ENCODE data around the gene DIPK1B. TPM values are rescaled to one million over a fixed set of nuclear protein-coding genes. Genes with fewer than 3 reads are reported as not detected.
"Not testable (repeated sequence)": the region's sequence is repeated elsewhere in the genome, so short reads cannot be mapped to it uniquely, and the experiment has no call there.

Gene DIPK1B
- total and polyA plus RNA-seq, 2 donors: 10.8 to 18.9 TPM

DNA sequence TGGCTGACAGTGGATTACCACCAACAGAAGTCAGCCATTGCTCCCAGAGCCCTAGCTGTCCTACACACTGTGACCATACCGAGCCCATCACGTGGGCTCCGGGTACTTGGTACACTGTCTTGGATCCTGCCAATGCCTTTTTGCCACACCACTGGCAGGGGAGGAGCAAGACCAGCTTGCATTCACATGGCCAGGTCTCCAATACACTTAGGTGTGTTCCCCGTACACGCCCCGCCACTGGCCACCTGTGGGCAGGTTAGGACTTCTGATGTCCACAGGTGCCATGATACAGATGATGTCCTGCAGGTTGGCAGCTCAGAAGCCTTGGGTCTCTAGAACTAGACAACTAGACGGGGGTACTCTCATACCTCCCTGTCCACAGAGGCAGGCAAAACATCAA is 5.4 kb upstream of the DIPK1B start:
- WGBS: 94% methylated on average over 7 of the region's 7 CpGs
- Histone ChIP-seq H3K36me3 (ENCODE audit: insufficient read depth) (no peaks in the 10 kb centered on the region), H3K4me1 (ENCODE audit: insufficient read depth) (no peaks in the 10 kb centered on the region), H3K27ac (ENCODE audit: low read depth) (no peak overlapping the region), H3K4me3 (ENCODE audit: low read depth, low read length) (no peak overlapping the region)
- DNase-seq (ENCODE audit: extremely low spot score): no peak

DNA sequence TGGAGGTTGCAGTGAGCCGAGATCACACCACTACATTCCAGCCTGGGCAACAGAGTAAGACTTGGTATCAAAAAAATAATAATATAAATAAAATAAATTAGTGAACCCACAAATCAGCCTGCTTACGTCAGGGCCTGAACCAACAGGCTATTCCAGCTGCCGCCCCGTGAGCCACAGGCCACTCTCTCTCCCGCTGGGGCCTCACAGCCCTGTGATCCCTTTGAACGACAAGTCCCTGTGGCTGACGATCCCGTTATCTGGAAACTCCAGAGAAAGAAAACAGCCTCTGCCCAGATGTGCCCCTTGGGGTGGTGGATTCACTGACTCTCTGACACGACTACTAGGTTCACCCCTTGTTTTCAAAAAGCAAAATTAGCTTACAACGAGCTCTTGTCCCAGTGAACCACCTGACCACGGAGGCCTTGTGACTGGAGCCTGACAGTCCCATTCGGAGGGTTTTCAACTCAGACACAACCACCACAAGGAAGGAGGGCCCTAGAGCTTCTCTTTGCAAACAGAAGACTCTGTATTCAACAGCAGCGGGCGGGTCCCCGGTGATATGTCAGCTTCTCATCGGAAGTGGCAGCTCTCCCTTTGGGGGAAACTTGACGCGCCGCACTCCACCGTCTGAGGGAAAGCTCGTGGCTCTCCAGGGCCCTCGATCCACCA is 4.4 kb upstream of the DIPK1B start:
- no peak for DNase-seq (ENCODE audit: extremely low spot score)
- no peaks in the 10 kb centered on the region for H3K4me1 ChIP-seq (ENCODE audit: insufficient read depth)
- no peak overlapping the region for H3K4me3 ChIP-seq (ENCODE audit: low read depth, low read length)
- H3K36me3 ChIP-seq (ENCODE audit: insufficient read depth): no peaks in the 10 kb centered on the region
- H3K27ac ChIP-seq (ENCODE audit: low read depth): no peak overlapping the region
- 79% methylated on average over 22 of the region's 22 CpGs for WGBS

DNA sequence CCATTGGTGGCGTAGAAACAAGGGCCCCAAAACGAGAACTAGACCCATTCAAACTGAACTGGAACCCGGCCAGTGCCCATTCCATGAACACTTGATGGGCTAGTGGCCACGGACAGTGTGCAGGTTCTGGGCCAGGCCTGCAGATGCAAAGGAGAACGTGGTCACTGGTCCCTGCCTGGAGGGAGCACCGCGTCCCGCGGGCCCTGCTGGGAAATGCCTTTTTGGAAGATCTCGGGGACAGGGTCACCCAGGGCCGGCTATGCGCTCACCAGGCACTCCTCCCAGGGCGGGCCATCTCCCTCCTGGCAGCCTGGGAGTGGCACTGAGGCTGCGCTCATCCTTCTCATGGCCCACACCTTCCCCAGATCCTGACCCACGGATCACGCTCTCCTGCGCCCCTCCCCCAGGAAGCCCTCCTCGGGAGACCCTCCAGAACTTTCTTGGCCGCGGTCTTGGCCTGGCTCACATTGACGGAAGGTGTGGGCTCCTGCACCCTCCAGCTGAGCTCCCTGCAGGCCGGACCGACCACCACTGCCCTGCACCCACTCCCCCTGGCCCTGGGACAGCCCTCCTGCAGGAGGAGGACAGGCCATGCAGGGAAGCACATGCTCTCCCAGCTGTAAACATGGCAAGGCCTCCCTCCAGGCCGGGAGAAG is 2.8 kb upstream of the DIPK1B start:
- 90% methylated on average over 24 of the region's 24 CpGs for WGBS
- Histone ChIP-seq H3K27ac (ENCODE audit: low read depth) (no peak overlapping the region), H3K36me3 (ENCODE audit: insufficient read depth) (no peaks in the 10 kb centered on the region), H3K4me1 (ENCODE audit: insufficient read depth) (no peaks in the 10 kb centered on the region), H3K4me3 (ENCODE audit: low read depth, low read length) (no peak overlapping the region)
- no peak for DNase-seq (ENCODE audit: extremely low spot score)

DNA sequence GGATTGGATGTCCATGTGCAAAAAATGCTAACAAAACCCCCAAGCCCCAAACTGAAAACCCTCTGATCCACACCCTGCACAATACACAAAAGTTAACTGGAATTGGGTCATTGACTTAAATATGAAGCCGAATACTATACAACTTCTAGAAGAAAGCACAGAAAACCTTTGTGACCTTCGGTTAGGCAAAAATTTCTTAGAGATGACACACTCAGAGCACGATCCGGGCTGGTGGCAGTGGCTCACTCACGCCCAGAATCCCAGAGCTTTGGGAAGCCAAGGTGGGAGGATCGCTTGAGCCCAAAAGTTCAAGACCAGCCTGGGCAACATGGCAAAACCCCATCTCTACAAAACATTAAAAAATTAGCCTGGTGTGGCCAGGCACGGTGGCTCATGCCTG is 1.8 kb upstream of the DIPK1B start:
- 90% methylated on average over 7 of the region's 7 CpGs for WGBS
- no peak for DNase-seq (ENCODE audit: extremely low spot score)
- Histone ChIP-seq H3K4me1 (ENCODE audit: insufficient read depth) (no peaks in the 10 kb centered on the region), H3K4me3 (ENCODE audit: low read depth, low read length) (no peak overlapping the region), H3K27ac (ENCODE audit: low read depth) (no peak overlapping the region), H3K36me3 (ENCODE audit: insufficient read depth) (no peaks in the 10 kb centered on the region)

DNA sequence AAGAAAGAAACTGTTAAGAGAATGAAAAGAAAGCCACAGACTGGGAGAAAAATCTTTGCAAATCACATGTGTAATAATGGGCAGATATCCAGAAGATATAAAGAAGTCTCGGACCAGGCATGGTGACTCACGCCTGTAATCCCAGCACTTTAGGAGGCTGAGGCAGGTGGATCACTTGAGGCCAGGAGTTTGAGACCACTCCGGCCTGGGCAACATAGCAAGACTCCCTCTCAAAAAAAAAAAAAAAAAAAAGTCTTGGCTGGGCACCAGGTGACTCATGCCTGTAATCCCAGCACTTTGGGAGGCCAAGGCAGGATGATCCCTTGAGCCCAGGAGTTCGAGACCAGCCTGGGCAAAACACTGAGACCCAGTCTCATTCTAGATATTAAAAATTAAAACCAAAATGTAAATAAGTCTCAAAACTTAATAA is 1.1 kb upstream of the DIPK1B start:
- 35% methylated on average over 4 of the region's 4 CpGs for WGBS
- DNase-seq (ENCODE audit: extremely low spot score); H3K36me3 ChIP-seq (ENCODE audit: insufficient read depth); H3K4me1 ChIP-seq (ENCODE audit: insufficient read depth); H3K27ac ChIP-seq (ENCODE audit: low read depth); H3K4me3 ChIP-seq (ENCODE audit: low read depth, low read length): not testable (repeated sequence)

DNA sequence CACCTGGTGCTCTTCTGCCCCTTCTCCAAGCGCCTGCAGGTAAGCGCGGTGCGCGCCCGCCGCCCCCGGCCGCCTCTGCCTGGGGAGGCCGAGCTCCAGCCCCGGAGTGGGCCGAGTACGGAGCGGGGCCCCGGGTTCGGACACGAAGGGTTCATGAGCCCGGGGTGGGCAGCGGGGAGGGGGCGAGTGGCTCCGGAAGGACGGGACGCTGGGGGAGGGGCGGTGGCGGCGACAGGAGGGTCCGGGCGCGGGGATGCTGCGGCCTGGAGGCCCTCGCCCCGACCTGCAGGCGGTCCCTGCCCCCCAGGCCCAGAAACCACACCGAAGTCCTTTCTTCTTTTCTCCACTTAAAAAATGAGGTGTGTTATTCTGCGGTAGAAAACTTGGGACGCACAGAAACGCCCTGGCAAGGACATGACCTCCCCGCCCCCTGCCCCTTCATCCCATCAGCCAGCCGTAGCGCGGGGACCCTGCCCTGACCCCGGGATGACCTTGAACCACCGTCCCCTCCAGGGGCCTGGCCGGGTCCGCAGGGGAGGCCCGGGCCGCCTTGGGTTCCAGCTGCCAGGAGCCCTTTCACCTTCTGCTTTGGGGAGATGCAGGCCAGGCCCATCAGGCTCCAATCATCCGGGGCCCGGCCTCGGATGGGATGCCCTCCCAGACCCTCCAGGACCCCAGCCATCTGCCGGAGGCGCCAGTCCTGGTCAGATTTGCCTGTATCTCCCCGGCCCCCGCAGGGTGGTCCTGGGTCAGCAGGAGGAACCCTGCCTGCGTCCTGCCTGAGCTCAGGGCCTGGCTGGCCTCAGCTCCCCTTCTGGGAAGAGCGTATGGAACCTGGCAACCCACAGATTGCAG is 545 bp downstream of the DIPK1B start:
- WGBS: 11% methylated on average over 56 of the region's 56 CpGs
- Histone ChIP-seq H3K4me3 (ENCODE audit: low read depth, low read length) (peak overlapping the region; percentile 47), H3K4me1 (ENCODE audit: insufficient read depth) (no peaks in the 10 kb centered on the region), H3K27ac (ENCODE audit: low read depth) (no peak overlapping the region), H3K36me3 (ENCODE audit: insufficient read depth) (no peaks in the 10 kb centered on the region)
- no peak for DNase-seq (ENCODE audit: extremely low spot score)

DNA sequence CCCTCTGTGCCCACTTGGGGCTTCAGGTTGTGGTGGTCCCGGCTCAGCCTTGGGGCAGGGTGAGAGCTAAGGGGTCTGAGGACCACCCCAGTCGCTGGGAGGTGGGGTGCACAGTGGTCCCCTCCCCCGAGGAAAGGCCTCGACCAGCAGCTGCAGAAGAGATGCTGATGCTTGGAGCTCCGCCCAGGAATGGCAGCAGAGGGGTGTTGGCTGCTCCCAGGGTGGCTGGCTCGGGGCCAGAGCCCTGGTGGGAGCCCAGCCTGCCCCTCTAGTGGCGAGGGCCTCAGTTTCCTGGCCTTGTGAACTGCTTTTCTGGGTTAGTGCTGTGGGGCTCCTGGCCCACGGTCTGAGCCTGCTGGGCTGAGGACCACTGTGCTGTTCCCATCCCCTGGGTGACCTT is 1.2 kb downstream of the DIPK1B start:
- 57% methylated on average over 8 of the region's 8 CpGs for WGBS
- no peak for DNase-seq (ENCODE audit: extremely low spot score)

DNA sequence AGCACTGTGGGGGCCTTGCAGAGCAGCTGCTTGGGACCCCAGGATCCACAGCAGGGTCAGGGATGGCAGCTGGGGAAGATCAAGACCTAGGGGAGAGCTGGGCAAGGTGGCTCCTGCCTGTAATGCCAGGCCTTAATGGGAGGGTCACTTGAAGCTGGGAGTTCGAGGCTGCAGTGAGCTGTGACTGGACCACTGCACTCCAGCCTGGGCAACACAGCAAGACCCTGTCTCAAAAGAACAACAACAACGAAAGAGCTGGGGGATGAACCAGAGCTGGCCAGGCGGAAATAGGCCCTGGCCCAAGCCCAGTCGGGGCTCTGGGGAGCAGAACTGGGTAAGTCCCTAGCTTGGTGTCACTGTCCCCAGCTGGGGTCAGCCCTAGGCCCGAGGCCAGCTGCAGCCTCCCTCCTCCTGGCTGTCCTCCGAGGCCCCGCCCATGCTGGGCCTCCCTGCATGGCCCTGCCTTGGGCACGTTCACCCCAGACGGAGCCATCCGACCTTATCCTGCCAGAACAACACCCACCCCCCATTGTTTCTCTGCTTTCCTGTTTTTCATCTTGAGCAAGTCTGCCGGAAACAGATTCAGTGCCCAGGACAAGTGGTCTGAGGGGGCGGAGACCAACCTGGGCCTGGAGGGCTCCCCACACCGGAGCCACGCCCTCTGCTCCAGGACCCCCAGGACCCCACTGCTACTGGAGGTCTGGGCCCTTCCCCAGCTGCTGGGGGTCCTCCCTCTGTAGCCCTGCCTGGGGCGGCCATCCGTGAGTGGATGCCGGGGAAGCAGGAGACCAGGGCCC is 1.9 kb downstream of the DIPK1B start:
- 73% methylated on average over 17 of the region's 17 CpGs for WGBS
- H3K4me3 ChIP-seq (ENCODE audit: low read depth, low read length): no peak overlapping the region
- H3K36me3 ChIP-seq (ENCODE audit: insufficient read depth): no peaks in the 10 kb centered on the region
- H3K27ac ChIP-seq (ENCODE audit: low read depth): no peak overlapping the region
- no peaks in the 10 kb centered on the region for H3K4me1 ChIP-seq (ENCODE audit: insufficient read depth)
- no peak for DNase-seq (ENCODE audit: extremely low spot score)

More for the DNA sequence above, 1.2 kb downstream of the DIPK1B start:
- H3K4me3 ChIP-seq (ENCODE audit: low read depth, low read length): no peak overlapping the region
- H3K4me1 ChIP-seq (ENCODE audit: insufficient read depth): no peaks in the 10 kb centered on the region
- H3K27ac ChIP-seq (ENCODE audit: low read depth): no peak overlapping the region
- H3K36me3 ChIP-seq (ENCODE audit: insufficient read depth): no peaks in the 10 kb centered on the region

DNA sequence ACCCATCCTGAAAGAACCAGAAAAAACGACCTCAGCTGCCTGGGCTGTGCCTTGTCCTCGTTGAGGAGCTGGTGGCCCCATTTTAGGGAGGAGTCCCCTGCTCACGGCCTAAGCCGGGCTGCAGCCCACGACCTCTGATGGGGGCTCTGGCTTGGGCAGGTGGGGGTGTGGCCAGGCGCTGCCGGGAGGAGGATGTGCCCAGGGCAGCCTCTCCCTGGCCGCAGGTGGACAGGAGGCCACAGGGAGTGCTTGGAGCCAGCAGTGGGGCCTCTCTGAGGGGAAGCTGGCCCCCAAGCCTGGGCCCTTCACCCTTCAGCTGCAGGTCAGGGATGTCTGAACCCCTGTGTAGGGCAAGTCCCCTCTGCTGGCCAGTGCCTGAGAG is 2.5 kb downstream of the DIPK1B start:
- no peak for DNase-seq (ENCODE audit: extremely low spot score)

DNA sequence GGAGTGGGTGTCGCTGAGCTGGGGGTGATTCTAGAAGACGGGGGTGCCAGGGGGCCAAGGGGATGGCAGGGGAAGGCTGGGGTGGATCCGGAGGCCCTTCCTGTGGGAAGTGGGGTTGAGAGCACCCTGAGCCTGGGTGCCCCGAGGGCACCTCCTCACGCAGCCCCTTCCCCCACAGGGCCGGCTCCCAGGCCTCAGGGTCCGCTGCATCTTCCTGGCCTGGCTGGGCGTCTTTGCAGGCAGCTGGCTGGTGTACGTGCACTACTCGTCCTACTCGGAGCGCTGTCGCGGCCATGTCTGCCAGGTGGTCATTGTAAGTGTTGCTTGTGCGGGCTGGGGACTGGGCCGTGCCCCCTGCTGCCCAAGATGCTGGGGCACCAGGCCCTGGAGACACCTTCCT is 5.0 kb downstream of the DIPK1B start:
- DNase-seq (ENCODE audit: extremely low spot score): no peak
- Histone ChIP-seq H3K4me1 (ENCODE audit: insufficient read depth) (no peaks in the 10 kb centered on the region), H3K36me3 (ENCODE audit: insufficient read depth) (no peaks in the 10 kb centered on the region), H3K27ac (ENCODE audit: low read depth) (no peak overlapping the region), H3K4me3 (ENCODE audit: low read depth, low read length) (no peak overlapping the region)
- 83% methylated on average over 16 of the region's 16 CpGs for WGBS

More for the DNA sequence above, 2.5 kb downstream of the DIPK1B start:
- no peak overlapping the region for H3K27ac ChIP-seq (ENCODE audit: low read depth)
- H3K4me1 ChIP-seq (ENCODE audit: insufficient read depth): no peaks in the 10 kb centered on the region
- 63% methylated on average over 8 of the region's 8 CpGs for WGBS
- H3K4me3 ChIP-seq (ENCODE audit: low read depth, low read length): no peak overlapping the region
- H3K36me3 ChIP-seq (ENCODE audit: insufficient read depth): no peaks in the 10 kb centered on the region

DNA sequence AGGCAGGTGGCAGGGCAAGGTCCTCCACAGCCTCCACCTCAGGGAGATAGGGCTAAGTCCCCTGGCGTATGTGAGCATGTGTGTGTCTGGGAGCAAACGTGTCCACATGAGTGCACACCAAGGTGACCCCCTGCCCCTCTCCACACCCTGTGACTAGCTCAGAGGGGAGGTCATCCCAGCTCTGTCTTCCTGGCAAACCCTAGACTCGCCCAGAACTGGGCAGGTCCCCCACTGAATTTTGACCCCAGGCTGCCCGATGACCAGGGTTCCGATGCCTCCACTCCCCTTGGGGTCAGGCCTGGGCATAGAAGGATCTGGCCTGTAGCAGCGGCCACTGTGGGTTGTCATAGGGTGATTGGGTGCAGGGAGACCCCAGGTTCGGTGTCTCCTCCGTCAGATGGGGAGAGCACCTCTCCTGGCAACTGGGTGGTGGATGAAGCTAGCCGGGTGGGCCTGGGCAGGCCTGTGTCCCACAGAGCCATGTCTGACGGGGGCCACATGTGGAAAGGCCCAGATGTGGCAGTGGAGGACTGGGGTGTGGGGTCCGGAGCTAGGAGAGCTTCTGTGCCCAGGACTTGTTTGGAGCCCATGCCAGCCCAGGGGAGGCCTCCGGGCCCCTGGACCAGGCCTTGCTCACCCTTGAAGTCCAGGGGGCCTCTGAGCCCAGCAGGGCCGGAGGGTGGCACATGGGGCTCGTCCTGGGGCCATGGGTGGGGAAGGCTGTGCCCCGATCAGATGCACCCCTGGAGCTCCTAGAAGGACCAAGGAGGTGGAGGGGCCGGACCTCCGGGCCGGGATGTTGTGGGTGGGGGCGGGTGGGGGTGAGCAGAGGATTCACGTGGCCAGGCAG is 6.2 kb downstream of the DIPK1B start:
- WGBS: 84% methylated on average over 20 of the region's 20 CpGs
- Histone ChIP-seq H3K27ac (ENCODE audit: low read depth) (no peak overlapping the region), H3K36me3 (ENCODE audit: insufficient read depth) (no peaks in the 10 kb centered on the region), H3K4me1 (ENCODE audit: insufficient read depth) (no peaks in the 10 kb centered on the region), H3K4me3 (ENCODE audit: low read depth, low read length) (no peak overlapping the region)
- DNase-seq (ENCODE audit: extremely low spot score): no peak

DNA sequence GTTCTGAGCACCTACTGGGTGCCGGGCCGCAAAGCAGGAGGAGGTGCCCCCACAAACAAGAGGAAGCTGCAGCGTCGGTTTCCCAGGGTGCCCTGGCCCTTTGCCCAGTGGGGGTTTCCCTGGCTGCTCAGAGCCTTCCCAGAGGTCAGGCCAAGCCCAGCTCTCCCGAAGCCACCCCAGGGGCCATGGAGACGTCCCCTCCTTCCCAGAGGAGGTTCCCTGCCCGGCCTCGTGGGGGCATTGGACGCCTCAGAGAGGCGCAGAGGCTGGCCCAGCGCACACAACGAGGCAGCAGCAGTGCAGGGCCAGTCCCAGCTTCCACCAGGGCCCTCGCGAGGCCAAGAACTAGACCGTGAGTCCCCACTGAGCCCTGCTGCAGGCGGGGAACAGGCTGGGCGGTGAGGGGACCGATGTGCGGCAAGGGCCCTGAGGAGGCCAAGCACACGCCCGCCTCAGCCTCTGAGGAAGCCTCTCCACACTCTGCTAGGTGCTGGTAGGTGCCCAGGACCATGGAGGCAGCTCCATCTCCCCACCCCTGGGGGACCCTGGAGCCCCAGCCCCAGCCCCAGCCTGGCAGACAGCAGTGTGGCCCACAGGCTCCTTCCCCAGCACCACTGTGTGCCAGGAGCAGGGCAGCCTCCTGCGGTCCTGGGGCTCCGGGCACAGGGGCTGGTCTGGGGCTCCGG is 7.0 kb downstream of the DIPK1B start:
- Histone ChIP-seq H3K36me3 (ENCODE audit: insufficient read depth) (no peaks in the 10 kb centered on the region), H3K4me1 (ENCODE audit: insufficient read depth) (no peaks in the 10 kb centered on the region), H3K27ac (ENCODE audit: low read depth) (no peak overlapping the region), H3K4me3 (ENCODE audit: low read depth, low read length) (no peak overlapping the region)
- DNase-seq (ENCODE audit: extremely low spot score): no peak
- 68% methylated on average over 24 of the region's 24 CpGs for WGBS
